ENCODE results near the gene TMED10.

DNA sequence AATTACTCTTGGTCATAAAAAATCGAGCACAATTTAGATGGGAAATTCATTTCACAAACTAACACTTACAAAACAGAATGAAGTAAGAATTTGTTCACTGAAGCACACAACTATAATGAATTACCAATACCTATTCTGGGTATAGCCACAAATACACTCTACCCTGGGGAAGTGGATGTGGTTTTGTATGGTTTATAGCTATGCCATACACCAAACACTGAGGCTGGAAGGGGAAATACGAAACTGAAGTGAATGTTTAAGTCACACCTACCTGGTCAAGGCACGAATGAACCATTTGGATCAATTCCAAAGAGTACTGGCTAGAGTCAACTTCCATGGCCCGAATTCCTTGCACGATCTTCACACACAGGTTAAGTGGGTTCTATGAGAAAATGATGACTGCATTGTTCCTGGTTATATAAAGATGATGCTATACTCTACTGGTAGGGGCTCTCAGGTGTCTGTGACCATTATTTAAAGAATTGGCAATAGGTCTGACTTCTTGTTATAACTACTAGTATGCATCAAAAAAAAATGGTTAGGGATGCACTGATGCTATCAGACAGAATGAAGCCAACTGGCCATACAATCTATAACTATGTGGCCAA is 62.4 kb downstream of the TMED10 start:
- no peak for TF ChIP-seq CTCF (IDR thresholded peaks at IDR 0.05 in 8 of 11, conservative IDR thresholded peaks at IDR 0.05 in 3 of 11)
- no peak for TF ChIP-seq POLR2A (IDR thresholded peaks at IDR 0.05)

Data from spleen (tissue), 7 donors.